NCI-H2227 (cell line): Measurements from ENCODE around the gene DPEP1.
"Not testable (repeated sequence)": the region's sequence is repeated elsewhere in the genome, so short reads cannot be mapped to it uniquely, and the experiment has no call there.

Experiments used
- DNase-seq: peaks from one replicate; lab custom pipeline; 2025; ENCODE audit not compliant: unreplicated experiment; lab: John Stamatoyannopoulos, UW

DPEP1 gene

DNA sequence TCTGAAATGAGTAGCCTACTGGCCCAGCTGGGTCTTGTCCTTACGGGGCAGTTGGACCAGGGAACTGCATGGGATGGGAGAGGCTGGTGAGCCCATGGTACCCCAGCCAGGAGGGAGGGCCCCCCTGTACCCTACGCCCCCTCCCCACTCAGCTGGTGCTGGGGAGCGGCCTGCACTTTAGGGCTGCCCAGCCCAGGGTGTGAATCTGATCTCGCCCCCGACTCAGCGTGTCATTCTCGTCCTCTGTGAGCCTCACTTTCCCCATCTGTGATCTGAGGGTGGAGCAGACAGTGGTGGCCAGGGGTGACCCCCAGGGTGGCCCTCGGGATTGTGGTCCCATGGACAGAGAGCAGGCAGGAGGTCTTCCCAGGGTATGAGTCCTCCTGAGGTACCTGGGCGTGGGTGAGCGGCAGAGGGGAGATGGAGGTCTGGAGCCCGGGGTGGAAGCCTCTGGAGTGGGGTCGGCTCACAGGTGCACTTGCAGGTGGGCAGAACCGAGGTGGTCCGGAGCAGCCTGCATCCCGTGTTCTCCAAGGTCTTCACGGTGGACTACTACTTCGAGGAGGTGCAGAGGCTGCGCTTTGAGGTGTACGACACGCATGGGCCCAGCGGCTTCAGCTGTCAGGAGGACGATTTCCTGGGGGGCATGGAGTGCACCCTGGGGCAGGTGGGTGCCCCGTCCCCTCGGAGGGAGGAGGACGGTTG lies 36.2 kb upstream of the DPEP1 start:
- DNase-seq, result no peak

DNA sequence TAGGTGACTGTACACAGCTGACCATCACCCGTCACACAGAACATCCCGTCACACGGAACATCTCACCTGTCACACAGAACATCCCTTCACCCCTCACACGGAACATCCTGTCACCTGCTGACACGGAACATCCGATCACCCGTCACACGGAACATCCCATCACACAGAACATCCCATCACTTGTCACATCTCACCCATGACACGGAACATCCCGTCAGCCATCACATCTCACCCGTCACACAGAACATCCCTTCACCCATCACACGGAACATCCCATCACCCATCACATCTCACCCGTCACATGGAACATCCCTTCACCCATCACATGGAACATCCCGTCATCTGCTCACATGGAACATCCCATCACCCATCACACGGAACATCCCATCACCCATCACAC lies 34.1 kb upstream of the DPEP1 start:
- no peak for DNase-seq

DNA sequence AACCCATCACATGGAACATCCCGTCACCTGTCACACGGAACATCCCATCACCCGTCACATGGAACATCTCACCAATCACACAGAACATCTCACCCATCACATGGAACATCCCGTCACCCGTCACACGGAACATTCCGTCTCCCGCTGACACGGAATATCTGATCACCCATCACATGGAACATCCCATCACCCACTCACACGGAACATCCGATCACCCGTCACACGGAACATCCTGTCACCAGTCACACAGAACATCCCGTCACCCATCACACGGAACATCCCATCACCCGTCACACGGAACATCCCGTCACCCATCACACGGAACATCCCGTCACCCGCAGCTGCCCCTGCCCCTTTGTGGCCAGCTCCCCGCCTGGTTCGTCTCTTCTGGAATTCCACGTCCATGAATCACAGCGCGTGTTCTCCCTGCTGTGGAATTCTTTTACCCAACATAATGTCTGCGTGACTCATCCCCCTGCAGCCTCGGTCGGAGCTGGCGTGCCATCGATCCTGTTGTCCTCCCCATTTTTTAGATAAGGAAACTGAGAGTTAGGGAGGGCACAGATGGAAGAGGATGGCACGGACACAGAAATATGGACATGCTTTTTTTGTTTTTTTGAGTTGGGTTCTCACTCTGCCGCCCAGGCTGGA lies 32.3 kb upstream of the DPEP1 start:
- no peak for DNase-seq

DNA sequence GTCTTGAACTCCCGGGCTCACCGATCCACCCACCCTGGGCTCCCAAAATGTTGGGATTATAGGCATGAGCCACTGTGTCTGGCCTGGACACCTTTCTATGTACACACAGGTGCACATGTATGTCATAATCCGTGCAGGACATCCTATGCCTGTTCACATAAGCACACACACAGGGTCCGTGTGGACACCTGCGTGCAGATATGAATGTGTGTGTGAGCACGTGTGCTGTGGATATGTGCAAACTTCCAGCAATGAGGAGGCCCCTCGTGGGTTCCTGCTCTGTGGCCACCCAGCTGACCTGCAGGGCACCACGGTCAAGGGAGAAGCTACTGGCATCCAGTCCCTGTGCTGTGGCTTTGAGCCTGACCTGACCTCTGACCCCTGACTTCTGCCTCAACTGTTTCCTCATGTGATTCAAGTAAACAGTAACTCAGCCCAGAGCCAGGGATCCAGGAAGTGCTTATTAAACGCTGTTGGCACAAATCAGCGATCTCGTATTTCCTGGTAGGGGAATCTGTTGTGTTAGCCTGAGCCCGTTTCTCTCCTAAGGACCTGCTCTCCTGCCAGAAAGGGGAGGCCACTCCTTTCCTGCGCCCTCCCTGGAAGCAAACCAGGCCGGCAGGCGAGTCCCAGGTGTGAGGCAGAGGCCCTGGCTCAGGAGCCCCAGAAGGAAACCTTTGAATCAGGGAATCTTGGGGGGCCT lies 31.4 kb upstream of the DPEP1 start:
- no peak for DNase-seq

DNA sequence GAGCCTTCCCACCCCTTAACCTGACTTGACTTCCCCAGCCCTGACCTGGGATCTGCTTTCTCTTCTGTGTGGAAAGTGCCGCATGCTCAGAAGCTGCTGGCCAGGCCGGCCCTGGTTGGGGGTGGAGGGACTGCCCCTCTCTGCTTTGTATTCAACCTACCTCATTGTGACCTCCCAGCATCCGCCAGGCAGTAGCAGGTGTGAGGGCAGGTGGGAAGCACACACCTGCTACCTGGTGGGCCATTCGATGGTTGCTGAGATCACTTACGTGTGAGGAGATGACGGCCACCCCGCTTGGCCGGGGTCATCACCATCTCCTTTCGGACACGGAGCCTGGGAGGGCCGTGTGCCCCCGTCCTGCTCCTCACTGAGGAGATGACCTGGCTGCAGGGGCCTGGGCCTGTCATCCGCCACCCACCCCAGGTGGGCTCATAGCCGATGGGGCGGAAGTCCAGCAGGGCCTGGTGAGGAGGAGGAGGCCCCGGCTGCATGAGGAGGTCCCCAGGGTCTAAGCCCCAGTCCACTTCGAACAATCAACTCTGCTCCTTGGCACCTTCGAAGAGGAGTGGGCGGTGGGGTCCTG lies 30.7 kb upstream of the DPEP1 start:
- DNase-seq, result no peak

DNA sequence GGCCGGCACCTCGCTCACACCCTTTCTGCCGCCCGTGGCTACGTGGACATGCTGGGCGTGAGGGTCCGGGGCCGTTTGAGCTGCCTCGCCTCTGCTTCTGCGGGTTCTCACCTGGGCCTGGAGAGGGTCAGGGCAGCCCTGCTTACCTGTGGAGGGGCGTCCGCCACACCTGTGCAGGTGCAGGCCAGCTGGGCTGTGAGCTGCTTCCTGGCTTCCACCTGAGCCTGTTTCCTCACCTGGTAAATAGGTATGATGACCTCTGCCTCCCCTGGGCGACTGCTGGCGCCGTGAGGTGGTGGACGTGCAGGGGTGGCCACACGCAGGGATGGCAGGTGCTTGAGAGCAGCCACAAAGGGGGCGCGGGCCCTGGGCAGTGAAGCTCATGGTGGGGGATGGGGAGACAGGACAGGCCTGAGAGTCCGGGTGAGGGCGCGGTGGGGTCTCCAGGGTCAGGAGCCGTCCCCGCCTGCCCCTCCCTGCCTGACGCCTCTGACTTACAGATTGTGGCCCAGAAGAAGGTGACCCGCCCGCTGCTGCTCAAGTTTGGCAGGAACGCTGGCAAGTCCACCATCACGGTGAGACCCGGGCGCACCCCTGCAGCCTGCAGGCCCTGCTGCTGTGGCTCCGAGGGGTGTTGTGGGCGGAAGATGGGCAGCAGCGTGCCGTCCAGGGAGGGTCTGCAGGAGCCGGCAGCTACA lies 30.1 kb upstream of the DPEP1 start:
- DNase-seq, result no peak

DNA sequence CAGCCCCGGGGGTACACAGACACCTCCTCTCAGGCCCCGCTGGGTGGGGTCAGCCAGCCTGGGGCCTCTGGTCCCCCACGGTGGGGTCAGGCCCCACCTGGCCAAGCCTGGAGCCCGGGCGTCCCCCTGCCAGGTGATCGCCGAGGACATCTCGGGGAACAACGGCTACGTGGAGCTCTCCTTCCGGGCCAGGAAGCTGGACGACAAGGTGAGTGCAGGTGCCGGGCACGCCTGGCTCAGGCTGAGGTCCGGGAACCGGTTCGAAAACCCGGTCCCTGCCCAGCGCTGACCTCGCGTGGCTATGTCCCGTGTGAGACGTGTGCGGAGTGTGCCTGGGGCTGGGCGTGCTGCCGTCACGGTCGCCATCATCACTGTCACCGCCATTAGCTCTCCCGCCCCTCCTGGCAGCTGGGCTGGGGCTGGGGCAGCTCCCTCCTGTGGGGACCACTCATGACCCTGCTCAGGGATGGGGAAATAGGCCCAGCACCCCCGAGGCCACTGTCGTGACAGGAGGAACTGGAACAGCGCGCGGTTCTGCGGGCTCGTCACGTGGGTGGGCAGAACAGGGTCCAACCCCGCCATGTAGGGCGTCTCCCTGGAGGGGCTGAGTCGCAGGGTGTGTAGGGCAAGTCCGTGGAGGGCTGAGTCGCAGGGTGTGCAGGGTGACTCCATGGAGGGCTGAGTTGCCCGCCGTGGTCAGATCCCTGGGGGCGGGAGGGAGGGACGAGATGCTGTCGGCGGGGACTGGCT lies 29.4 kb upstream of the DPEP1 start:
- no peak for DNase-seq

DNA sequence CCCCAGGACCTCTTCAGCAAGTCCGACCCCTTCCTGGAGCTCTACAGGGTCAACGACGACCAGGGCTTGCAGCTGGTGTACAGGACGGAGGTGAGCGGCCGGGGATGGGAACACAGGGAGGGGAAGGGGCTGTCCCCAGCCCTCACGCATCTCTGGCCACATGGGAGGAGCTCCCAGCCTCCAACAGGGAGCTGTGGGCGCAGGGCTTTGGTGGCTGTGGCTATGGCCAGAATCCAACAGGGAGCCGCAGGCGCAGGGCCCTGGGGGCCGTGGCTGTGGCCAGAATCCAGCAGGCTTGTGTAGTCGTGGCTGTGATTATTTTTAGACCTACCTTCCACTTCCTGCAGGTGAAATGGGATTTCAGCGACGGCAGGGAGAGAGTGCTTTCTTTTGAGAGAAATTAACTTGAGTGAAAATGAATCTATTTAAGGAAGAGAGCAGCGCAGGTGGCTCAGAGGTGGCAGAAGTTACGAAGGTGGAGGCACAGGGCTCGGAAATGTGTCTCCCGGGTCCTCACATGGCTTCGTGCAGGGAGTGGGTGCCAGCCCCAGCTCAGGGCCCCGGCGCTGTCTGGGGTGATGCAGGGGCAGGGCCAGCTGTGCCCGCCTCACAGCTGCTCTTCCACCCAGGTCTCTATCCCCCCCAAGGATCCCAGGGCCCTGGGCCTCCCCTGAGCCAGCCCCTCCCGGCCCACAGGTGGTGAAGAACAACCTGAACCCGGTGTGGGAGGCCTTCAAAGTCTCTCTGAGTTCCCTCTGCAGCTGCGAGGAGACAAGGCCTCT lies 28.5 kb upstream of the DPEP1 start:
- no peak for DNase-seq

DNA sequence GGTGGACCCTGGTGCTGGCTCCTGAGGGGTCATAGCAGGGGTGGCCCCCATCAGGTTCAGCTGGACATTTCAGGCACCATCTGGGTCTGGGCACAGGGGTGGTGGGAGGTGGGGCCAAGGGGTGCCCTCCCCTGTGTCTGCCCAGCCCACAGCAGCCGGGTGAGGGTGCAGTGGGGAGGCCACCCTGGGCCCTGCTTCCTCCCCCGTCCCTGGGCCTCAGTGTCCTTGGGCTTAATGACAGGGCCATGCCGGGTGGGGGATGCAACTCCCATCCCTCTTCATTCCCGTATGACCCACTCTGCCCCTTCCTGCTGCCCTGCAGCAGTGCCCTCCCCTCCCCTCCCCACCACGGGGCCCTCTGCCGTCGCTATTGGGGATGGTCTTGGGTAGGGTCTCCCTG lies 27.2 kb upstream of the DPEP1 start:
- DNase-seq, result no peak

DNA sequence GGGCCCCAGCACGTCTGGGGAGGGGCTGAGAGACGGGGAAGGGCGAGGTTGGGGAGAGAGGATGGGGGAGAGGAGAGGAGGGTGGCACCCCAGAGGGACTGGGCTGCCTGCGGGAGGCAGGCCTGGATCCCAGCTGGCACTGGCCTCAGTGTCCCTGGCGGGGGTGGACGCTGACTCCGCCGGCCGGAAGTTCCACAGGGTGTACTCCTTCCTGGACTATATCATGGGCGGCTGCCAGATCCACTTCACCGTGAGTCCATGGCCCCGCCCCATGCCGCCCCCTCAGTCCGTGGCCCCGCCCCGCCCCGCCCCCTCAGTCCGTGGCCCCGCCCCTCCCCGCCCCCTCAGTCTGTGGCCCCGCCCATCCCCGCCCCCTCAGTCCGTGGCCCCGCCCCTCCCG lies 26.6 kb upstream of the DPEP1 start:
- no peak for DNase-seq

DNA sequence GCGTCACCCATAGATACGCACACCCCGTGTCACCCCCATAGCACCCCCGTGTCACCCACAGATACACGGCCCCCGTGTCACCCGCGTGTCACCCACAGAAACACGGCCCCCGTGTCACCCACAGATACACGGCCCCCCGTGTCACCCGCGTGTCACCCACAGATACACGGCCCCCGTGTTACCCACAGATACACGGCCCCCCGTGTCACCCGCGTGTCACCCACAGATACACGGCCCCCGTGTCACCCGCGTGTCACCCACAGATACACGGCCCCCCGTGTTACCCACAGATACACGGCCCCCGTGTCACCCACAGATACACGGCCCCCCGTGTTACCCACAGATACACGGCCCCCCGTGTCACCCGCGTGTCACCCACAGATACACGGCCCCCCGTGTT lies 25.8 kb upstream of the DPEP1 start:
- not testable (repeated sequence) for DNase-seq

DNA sequence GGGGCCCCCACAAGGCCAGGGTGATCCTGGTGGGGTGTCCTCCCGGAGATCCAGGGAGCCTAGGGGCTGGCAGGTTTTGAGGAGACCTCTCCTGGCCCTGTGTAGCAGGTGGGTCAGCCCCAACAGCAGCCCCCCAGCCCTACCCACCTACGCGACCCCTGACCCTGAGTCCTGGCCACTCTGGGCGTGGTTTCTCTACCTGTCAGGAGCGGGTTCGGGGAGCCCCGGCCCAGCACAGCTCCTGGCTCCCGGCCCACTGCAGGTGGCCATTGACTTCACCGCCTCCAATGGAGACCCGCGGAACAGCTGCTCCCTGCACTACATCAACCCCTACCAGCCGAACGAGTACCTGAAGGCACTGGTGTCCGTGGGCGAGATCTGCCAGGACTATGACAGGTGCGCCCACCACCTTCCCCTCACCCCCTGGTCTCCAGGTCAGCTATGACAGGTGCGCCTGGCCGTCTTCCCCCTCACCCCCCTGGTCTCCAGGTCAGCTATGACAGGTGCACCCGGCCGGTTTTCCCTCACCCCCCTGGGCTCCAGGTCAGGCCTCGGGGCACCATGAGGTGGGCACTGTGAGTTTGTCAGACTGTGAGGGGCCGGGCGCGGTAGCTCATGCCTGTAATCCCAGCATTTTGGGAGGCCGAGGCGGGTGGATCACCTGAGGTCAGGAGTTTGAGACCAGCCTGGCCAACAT lies 24.9 kb upstream of the DPEP1 start:
- no peak for DNase-seq

DNA sequence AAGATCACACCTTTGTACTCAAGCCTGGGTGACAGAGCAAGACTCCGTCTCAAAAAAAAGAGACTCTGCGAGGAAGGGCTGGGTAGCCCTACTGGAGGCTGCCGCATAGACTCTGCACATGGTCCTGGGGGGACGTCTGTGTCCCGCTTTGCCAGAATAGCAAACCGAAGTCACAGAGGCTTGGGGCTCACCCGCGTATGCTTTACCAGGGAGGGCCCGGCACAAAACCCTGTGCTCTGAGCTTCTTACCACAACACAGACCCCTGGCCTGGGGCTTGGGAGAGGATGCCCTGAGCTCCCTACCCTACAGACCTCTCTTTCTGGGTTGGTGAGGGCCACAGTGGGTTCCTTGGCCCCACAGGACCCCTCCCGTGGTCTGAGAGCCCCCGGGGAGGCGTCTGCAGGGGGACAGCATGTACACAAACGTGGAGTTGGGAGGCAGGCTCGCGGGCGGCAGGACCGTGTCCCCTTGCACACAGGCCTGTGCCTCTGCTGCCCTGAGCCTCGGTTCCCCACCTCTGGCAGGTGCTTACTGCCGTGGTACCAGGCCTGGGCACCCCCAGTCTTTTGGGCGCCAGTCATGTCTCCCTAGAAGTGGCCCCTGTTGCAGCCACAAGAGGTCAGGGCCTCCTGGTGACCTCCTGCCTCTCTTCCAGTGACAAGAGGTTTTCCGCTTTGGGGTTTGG lies 24.1 kb upstream of the DPEP1 start:
- no peak for DNase-seq

DNA sequence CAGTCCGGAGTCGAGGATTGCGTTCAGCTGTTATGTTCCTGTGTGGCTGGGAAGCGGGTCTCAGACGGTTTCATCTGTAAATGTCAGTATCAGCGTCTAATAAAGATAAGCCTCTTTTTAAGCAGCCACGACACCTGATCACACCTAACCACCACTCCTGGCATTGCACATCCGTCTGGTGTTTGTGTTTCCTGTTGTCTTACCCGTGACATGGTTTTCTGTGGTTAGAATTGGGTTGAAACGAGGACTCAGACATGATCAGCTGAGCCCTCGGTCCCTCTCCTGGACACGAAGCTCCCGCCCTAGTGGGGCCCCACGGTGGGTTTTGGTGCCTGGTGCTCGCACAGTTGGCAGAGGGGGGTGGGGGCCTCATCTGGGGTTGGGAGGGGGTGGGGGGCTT lies 19.6 kb upstream of the DPEP1 start:
- no peak for DNase-seq

DNA sequence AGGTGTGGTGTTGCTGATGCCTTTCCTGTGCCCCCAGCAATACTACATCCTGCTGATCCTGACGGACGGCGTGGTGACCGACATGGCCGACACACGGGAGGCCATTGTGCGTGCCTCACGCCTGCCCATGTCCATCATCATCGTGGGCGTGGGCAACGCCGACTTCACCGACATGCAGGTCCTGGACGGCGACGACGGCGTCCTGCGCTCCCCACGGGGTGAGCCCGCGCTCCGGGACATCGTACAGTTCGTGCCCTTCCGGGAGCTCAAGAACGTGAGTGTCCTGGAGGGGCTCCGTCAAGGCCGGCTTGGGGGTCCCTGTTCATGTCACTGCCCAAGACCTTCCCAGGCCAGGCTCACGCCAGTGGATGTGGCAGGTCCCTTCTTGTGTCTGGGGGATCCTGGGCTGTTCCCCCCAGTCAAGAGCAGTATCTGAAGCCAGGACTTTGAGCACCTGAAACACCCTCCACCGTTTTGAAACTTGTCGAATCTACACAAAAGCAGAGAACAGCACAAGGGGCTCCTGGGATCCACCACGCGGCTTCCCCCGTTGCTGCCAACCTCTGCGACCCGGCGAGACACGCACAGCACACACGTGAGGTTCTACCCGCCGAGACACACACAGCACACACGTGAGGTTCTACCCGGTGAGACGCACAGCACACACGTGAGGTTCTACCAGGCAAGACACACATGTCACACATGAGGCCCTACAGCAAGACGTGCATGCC lies 17.9 kb upstream of the DPEP1 start:
- DNase-seq, result no peak

DNA sequence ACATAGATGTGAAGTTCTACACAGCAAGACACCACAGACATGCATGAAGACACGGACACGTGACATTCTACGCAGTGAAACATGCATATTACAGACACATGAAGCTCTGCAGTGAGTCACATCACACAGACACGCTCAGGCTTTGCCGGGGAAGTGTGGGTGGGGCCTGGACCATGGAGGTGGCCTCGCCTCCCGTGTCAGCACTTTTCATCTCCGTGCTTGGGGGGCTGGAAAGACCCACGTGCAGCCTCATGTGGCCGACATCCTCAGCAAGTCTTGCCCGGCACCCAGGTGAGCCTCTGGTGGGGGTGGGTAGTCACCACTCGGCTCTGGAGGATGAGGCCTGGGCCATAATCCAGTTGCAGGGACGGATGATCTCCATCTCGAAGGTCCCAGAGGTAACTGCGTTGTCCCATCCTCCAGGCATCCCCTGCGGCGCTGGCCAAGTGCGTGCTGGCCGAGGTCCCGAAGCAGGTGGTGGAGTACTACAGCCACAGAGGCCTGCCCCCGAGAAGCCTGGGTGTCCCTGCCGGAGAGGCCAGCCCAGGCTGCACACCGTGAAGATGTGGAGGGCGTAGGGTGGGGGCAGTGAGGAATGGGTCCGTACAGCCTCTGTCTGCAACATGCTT lies 17.3 kb upstream of the DPEP1 start:
- no peak for DNase-seq

DNA sequence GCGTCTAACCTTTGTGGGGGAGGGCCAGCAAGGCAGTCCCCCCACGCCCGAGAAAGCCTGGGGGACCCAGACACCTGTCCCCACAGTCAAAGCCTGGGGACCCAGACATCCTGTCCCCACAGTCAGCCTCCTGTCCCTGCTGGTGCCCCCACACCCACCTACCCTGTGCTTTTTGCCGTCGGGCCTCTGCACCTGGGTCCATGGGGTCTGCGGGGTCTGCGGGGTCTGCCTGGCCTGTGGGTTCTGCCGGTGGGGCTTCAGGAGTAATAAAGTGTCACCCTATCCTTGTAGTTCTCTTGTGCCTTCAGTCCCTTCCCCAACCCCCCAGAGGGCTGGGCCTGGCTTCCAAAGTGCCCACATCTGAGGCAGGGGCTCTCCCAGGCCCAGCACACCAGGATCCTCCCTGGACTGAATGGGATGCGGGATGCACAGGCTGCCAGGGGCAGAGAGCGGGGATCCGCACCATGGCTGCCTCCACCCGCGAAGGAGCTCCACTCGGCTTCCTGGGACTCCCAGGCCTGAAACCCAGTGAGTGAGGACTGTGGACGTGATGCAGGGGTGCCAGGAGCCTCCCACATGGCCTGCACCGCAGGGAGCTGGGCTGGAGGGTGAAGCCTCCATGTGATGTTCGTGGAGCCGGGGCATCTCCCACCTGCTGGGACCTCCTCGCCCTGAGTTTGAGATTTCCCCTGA lies 16.3 kb upstream of the DPEP1 start:
- no peak for DNase-seq
